Right ventricle myocardium superior (tissue), 1 donor: ENCODE results near the gene ODAD4. TPM values are rescaled to one million over a fixed set of nuclear protein-coding genes. Genes with fewer than 3 reads are reported as not detected.

ENCODE experiments used
- ATAC-seq: fragments of 200-7000 bp; cut with Tn5 transposase; one replicate; pipeline ENCODE4 v1.9.1; 2020; ENCODE audit warnings: mild to moderate bottlenecking; ENCODE audit not compliant: poor library complexity
- DNase-seq: peaks from one replicate; pipeline ENCODE4 v3.0.0-alpha.2; 2020
- intact Hi-C: fragments of 100-400 bp; cut with DNase I; formaldehyde crosslinking; loops from one replicate; pipeline ENCODE4 v1.11.2; 2022
- long read RNA-seq: library from polyadenylated mRNA; unstranded; transcript quantifications from one replicate; pipeline ENCODE4 v2.0.0, GENCODE V29; 2021
- total RNA-seq: library from RNA; stranded (reverse); fragmentation: NEBNext Ultra II Directional; extraction: Animal tissue kit (Norgen Biotek cat#: 25700); gene quantifications from one replicate; pipeline ENCODE4 v1.2.1, GENCODE V29; 2021
- donor health status: DM: no; HTN: yes; CAD: no; lungs with severe emphysema.

ODAD4 gene
- total RNA-seq: 0.75 TPM
- long read RNA-seq, partial matches to known transcripts: 0 of 1 reads
- long read RNA-seq, other reads (novel, unspliced or antisense): 0 of 1 reads

- DNase-seq (peak; percentile 99), ATAC-seq (peak; percentile 99)
- intact Hi-C loops: no loop called here
Measured at GRCh38 chr17:41930009-41930832, at the start of gene ODAD4. TSS of gene ODAD4 (plus strand) at chr17:41930617. CDS start at chr17:41930724, 107 bp downstream.

GRCh38 chr17:41882756-41883155, 47.7 kb upstream of the ODAD4 start:
- intact Hi-C loops: loop anchor here (10.0 kb wide), 1 partner anchor 148 kb away; the partner anchor contains the start of gene HAP1
- ATAC-seq (no peak), DNase-seq (no peak)

- no peak for ATAC-seq
- intact Hi-C loops: loop anchor here (10.0 kb wide), 1 partner anchor 151 kb away; the partner anchor contains the start of gene HAP1
- DNase-seq: no peak
Measured at GRCh38 chr17:41885733-41886132, 44.7 kb upstream of the ODAD4 start.

GRCh38 chr17:41888332-41888965, 42.0 kb upstream of the ODAD4 start:
- intact Hi-C loops: loop anchor here (10.0 kb wide), 1 partner anchor 154 kb away; the partner anchor contains the start of gene HAP1
- ATAC-seq: no peak
- no peak for DNase-seq

GRCh38 chr17:41891135-41892020, 39.0 kb upstream of the ODAD4 start:
- ATAC-seq (no peak), DNase-seq (no peak)
- intact Hi-C loops: no loop called here

GRCh38 chr17:41892021-41892376, 38.4 kb upstream of the ODAD4 start:
- intact Hi-C loops: no loop called here
- ATAC-seq: no peak

GRCh38 chr17:41893384-41893783, 37.0 kb upstream of the ODAD4 start:
- no peak for DNase-seq
- ATAC-seq: no peak
- intact Hi-C loops: no loop called here

More at GRCh38 chr17:41892021-41892376, 38.4 kb upstream of the ODAD4 start:
- no peak for DNase-seq

- no peak for DNase-seq
- intact Hi-C loops: no loop called here
- peak; percentile 82 for ATAC-seq
Measured at GRCh38 chr17:41894791-41895331, 35.6 kb upstream of the ODAD4 start.

GRCh38 chr17:41895617-41896016, 34.8 kb upstream of the ODAD4 start:
- intact Hi-C loops: no loop called here
- no peak for DNase-seq
- ATAC-seq: peak; percentile 80

GRCh38 chr17:41896726-41897125, 33.7 kb upstream of the ODAD4 start:
- DNase-seq: no peak
- no peak for ATAC-seq
- intact Hi-C loops: no loop called here

- intact Hi-C loops: no loop called here
- ATAC-seq: no peak
Measured at GRCh38 chr17:41901646-41902045, 28.8 kb upstream of the ODAD4 start.

GRCh38 chr17:41904242-41904841, 26.1 kb upstream of the ODAD4 start:
- no peak for DNase-seq
- no peak for ATAC-seq
- intact Hi-C loops: no loop called here

More at GRCh38 chr17:41901646-41902045, 28.8 kb upstream of the ODAD4 start:
- no peak for DNase-seq

GRCh38 chr17:41905172-41905571, 25.2 kb upstream of the ODAD4 start:
- intact Hi-C loops: no loop called here
- ATAC-seq: no peak
- DNase-seq: no peak

- ATAC-seq (peak; percentile 39), DNase-seq (no peak)
- intact Hi-C loops: no loop called here
Measured at GRCh38 chr17:41906465-41907184, 23.8 kb upstream of the ODAD4 start.

- intact Hi-C loops: no loop called here
- ATAC-seq: no peak
- DNase-seq: no peak
Measured at GRCh38 chr17:41907185-41907556, 23.2 kb upstream of the ODAD4 start.

- DNase-seq: no peak
- ATAC-seq: no peak
- intact Hi-C loops: no loop called here
Measured at GRCh38 chr17:41907633-41908539, 22.5 kb upstream of the ODAD4 start.

- DNase-seq: no peak
- ATAC-seq: no peak
- intact Hi-C loops: no loop called here
Measured at GRCh38 chr17:41909088-41909487, 21.3 kb upstream of the ODAD4 start.
